ENCODE data around the gene CHMP2A. TPM values are rescaled to one million over a fixed set of nuclear protein-coding genes. Genes with fewer than 3 reads are reported as not detected.
"Not testable (repeated sequence)": the region's sequence is repeated elsewhere in the genome, so short reads cannot be mapped to it uniquely, and the experiment has no call there.

CHMP2A gene
- polyA plus RNA-seq (ENCODE audit: insufficient read length): 101 TPM
- long read RNA-seq, donor 1, transcript CHMP2A-206 (5 exons, 1,178 nt): minor isoform, 20 of 109 reads
- long read RNA-seq, donor 1, transcript CHMP2A-208 (6 exons, 885 nt): minor isoform, 15 of 109 reads
- long read RNA-seq, donor 1, transcript CHMP2A-201 (6 exons, 913 nt): major isoform, 40 of 109 reads
- long read RNA-seq, donor 1, partial matches to known transcripts: 31 of 109 reads
- long read RNA-seq, donor 1, other reads (novel, unspliced or antisense): 0 of 109 reads
- long read RNA-seq, donor 2, transcript CHMP2A-208 (6 exons, 885 nt): minor isoform, 10 of 95 reads
- long read RNA-seq, donor 2, transcript CHMP2A-203 (3 exons, 662 nt): minor isoform, 5 of 95 reads
- long read RNA-seq, donor 2, transcript CHMP2A-206 (5 exons, 1,178 nt): minor isoform, 11 of 95 reads
- long read RNA-seq, donor 2, transcript CHMP2A-201 (6 exons, 913 nt): major isoform, 41 of 95 reads
- long read RNA-seq, donor 2, partial matches to known transcripts: 26 of 95 reads
- long read RNA-seq, donor 2, other reads (novel, unspliced or antisense): 0 of 95 reads
- long read RNA-seq, donor 3, transcript CHMP2A-201 (6 exons, 913 nt): major isoform, 30 of 63 reads
- long read RNA-seq, donor 3, transcript CHMP2A-206 (5 exons, 1,178 nt): minor isoform, 10 of 63 reads
- long read RNA-seq, donor 3, transcript CHMP2A-208 (6 exons, 885 nt): minor isoform, 9 of 63 reads
- long read RNA-seq, donor 3, partial matches to known transcripts: 13 of 63 reads
- long read RNA-seq, donor 3, other reads (novel, unspliced or antisense): 0 of 63 reads
- long read RNA-seq, donor 4, transcript CHMP2A-201 (6 exons, 913 nt): major isoform, 8 of 16 reads
- long read RNA-seq, donor 4, partial matches to known transcripts: 5 of 16 reads
- long read RNA-seq, donor 4, other reads (novel, unspliced or antisense): 0 of 16 reads
- long read RNA-seq, donor 5, transcript CHMP2A-206 (5 exons, 1,178 nt): minor isoform, 22 of 172 reads
- long read RNA-seq, donor 5, transcript CHMP2A-201 (6 exons, 913 nt): major isoform, 76 of 172 reads
- long read RNA-seq, donor 5, transcript CHMP2A-208 (6 exons, 885 nt): minor isoform, 31 of 172 reads
- long read RNA-seq, donor 5, partial matches to known transcripts: 37 of 172 reads
- long read RNA-seq, donor 5, other reads (novel, unspliced or antisense): 5 of 172 reads
- long read RNA-seq, donor 6, transcript CHMP2A-206 (5 exons, 1,178 nt): minor isoform, 10 of 111 reads
- long read RNA-seq, donor 6, transcript CHMP2A-208 (6 exons, 885 nt): minor isoform, 21 of 111 reads
- long read RNA-seq, donor 6, transcript CHMP2A-201 (6 exons, 913 nt): major isoform, 31 of 111 reads
- long read RNA-seq, donor 6, partial matches to known transcripts: 45 of 111 reads
- long read RNA-seq, donor 6, other reads (novel, unspliced or antisense): 0 of 111 reads
- long read RNA-seq, donor 7, transcript CHMP2A-201 (6 exons, 913 nt): major isoform, 58 of 157 reads
- long read RNA-seq, donor 7, transcript CHMP2A-208 (6 exons, 885 nt): minor isoform, 28 of 157 reads
- long read RNA-seq, donor 7, transcript CHMP2A-206 (5 exons, 1,178 nt): minor isoform, 26 of 157 reads
- long read RNA-seq, donor 7, partial matches to known transcripts: 42 of 157 reads
- long read RNA-seq, donor 7, other reads (novel, unspliced or antisense): 0 of 157 reads
- long read RNA-seq, donor 8, transcript CHMP2A-206 (5 exons, 1,178 nt): minor isoform, 5 of 40 reads
- long read RNA-seq, donor 8, transcript CHMP2A-201 (6 exons, 913 nt): major isoform, 21 of 40 reads
- long read RNA-seq, donor 8, partial matches to known transcripts: 7 of 40 reads
- long read RNA-seq, donor 8, other reads (novel, unspliced or antisense): 0 of 40 reads

DNA sequence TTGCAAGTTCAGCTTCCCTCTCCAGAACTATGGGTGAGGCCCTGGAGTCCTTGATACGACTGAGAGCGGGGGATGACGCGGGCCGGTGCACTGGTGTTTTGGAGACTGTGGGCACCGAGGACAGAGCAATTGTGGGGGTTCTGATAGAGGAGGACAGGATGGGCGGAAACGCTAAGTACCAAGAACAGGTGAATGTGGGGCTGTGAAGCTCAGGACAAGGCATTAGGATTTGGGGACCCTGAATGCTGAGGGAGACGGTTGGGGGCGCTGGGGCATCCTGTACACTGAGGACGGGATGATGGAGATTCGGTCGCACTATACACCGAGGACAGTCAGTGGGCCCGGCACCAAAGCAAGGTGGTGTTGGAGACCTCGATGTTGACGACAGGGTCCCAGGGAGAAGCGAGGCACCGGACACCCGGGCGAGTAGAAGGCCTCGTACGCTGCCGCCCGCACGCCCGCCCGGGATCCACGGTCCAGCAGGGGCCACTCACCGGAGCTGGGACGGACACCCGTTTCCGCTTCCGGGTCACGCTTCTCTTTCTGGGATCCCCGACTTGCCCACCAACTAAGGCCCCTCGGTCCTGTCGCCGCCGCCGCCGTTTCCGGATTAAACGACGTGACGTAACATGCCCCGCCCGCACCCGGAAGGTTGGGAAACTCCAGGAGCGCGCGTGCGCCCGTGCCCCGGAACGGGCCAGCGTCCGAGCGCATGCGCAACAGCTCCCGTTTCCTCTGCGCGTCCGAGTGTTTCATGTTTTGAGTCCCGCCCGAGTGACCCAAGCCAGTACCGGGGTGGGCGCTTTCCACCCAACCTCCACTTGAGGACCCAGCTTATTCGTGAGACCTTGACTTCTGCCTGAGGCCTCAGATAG, at the start of gene CHMP2A:
Gene CHMP2A, minus strand, starts transcription at position 612 of the 875 bp plus-strand sequence. CDS start 893 bp downstream, outside the sequence.
- DNase-seq: peak; percentile 97

DNA sequence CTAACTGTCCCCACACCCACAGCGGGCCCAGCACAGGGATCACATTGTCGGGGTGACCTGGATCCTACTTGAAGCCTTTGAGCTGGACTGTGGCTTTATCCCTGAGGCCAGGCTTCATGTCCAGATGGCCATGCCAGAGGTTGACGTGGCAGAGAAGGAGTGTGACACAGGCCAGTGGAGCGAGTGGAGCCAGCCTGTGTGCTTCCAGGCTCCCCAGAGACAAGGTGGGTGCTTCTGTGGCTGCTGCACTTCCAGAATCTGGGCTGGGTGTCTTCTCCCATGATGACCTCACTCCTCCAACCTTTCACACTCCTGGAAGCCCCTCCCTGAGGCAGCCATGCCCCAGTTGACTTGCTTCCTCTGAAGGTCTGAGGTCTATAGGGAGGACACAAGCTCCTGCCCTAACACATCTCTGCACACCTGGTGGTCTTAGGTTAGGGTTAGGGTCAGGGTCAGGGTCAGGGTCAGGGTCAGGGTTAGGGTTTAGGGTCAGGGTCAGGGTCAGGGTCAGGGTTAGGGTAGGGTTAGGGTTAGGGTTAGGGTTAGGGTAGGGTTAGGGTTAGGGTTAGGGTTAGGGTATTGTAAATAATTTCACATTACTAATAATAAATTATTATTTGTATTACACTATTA, 31.3 kb upstream of the CHMP2A start:
- no peak for DNase-seq

DNA sequence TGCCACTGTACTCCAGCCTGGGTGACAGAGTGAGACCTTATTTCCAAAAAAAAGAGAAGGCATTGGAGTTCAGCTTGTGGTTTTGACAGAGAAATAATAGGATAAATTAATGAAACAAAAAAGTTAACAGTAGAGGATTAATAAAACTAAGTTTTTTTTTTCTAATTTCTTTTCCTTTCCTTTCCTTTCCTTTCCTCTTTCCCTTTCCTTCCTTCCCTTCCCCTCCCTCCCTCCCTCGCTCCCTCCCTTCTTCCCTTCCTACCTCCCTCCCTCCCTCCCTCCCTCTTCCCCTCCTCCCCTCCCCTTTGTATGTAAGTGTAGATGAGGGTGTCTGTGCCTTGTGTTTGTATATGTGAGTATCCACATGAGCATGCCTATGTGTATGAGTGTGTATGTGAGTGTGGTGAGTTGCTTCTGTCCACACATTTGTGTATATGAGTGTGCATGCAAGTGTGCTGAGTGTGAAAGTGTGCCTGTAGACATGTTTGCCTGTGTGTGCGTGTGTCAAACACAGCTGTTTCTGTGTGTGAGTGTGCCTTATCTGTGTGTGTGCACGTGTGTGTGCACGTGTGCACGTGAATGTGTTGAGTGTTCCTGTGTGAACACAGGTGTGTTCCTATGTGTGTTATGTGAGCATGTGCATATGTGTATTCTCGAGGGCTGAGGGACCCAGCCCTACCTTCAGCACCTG, 30.7 kb upstream of the CHMP2A start:
- DNase-seq: no peak

DNA sequence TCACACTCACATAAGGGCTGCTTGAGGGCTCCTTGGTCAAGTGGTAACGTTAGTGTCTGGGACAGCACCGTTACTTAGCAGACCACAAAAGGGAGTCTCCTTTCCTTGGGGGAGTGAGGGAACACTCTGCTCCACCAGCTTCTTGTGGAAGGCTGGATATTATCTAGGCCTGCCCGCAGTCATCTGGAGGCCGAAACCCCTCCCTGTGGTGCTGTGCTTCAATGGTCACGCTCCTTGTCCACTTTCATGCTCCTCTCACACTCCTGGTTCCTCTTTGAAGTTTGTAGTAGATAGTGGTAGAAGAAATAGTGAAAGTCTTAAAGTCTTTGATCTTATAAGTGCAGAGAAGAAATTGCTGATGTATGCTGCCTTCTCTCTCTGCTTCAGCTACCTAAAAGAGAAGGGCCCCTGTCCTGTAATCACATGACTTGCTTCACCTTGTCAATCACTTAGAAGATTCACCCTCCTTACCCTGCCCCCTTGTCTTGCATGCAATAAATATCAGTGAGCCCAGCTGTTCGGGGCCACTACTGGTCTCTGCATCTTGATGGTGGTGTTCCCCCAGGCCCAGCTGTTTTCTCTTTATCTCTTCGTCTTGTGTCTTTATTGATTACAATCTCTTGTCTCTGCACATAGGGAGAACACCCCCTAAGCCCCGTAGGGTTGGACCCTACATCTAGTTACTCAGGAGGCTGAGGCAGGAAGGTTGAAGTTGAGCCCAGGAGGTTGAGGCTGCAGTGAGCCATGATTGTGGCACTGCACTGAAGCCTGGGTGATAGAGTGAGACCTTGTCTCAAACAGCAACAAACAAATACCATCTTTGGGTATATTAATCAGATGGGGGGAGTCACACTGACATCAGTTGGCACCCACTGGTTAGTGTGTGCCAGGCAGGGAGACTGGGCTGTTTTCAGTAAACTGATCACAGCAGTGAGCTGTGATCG, 29.9 kb upstream of the CHMP2A start:
- no peak for DNase-seq

DNA sequence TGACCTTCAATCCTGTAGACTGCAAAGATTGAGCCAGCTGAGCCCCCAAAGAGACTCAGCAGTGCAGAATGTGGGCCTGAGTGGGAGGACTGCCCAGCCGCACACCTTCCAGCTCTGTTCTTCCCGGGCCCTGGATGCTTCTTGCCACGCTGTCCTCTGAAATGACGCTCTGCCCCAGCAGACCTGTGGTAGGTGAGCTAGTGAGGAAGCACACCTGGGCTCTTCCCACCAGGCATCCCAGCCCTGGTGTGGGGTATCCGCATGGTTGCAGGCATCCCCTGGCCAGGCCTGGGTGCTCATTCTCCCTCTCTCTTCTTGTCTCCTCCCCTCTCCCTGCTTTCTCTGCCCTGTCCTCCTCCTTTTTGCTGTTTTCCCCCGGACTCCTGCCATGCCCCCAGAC, 28.1 kb upstream of the CHMP2A start:
- no peak for DNase-seq

DNA sequence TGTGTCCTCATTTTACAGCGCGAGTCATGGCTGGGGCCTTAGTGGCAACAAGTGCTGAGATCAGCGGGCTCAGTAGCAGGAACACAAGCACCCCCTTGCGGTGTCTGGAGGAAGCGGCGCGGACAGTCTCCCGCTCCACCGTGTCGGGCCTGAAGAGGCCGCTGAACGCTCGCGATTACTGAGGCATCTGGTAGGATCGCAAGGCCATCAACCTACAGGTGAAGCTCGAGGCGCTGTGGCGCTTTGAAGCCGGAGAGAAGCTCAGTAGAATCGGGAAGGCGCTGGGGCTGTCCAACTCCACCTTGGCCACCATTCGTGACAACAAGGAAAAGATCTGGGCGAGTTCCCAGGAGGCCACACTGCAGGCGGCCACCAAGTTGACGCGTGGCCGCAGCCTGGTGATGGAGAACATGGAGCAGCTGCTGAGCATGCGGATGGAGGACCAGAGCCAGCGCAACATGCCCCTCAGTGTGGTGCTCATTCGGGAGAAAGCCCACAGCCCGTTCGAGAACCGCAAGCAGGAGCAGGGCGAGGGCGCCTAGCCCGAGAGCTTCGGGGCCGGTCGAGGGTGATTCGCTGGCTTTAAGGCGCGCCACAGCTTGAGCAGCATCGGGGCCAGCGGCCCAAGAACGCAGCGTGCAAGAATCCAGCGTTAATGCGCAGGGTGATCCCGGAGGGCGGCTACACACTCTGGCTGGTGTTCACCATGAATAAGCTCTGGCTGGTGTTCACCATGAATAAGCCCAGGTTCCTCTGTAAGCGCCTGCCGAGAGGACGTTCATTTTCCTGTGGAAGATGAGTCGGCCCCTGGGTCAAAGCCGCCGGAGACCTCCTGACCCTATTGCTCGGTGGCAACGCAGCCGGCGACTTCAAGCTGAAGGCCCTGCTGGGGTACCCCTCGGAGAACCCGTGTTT, 26.6 kb upstream of the CHMP2A start:
- peak; percentile 85 for DNase-seq

DNA sequence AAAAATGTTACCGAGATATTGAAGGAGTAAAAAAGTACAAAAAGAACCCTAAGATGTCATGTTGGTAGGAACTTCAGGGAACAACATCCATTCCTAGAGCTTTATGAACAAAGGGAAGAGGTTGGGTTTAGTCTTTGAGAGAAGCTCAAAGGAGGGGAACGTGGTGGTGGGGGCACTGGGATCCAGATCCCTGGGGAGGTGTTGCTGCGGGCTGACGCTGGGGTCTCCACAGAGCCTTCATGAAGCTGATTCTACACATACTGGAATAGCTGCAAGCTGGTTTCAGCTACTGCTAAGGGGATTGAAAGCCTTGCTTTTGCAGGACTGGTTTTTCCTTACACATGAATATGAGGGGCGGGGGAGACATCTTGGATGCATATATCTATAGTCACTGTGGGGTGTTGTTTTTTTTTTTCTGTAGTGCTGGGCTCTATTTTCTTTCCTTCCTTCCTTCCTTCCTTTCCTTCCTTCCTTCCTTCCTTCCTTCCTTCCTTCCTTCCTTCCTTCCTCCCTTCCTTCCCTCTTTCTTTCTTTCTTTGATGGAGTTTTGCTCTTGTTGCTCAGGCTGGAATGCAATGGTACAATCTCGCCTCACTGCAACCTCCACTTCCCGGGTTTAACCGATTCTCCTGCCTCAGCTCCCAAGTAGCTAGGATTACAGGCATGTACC, 24.7 kb upstream of the CHMP2A start:
- no peak for DNase-seq

DNA sequence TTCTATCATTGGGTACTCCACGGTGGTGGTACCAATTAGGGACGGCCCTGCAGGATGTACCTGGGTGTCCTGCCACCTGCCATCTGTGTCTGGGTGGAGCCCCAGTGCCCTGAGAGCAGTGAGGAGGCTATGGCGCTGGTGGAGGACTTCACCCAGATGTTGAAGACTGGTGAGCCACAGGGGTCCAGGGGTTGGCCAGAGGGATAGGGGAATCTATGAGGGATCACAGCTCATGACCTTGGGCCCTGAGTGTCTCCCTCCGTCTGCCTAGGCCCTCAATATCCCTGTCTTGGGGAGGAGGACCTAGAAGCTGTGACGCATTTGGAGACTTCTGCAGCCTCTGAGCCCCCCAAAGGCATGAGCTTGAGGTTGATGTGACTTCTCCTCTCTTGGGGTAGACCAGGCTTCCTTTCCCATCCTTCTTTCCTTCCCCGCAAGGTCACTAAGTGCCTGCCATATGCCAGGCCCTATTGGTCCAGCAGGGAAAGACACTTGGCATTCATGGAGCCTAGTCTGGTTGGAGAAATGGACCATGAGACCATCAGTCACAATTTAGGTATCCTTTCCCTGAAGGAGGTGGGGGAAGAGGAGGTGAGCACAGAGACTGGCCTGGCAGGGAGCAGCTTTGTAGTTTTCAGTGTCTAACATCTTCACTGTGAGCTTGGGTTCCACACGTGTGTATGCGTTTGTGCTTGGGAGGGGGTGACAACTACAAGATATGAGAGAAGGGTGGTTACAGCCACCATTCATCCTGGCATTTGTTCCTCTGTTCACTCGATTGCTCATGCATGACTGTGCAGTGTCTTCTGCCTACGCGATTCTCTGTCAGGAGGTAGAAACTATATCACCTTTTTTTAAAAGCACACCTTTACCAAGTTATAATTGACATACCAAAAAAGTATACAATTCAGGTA, 23.4 kb upstream of the CHMP2A start:
- DNase-seq: no peak

DNA sequence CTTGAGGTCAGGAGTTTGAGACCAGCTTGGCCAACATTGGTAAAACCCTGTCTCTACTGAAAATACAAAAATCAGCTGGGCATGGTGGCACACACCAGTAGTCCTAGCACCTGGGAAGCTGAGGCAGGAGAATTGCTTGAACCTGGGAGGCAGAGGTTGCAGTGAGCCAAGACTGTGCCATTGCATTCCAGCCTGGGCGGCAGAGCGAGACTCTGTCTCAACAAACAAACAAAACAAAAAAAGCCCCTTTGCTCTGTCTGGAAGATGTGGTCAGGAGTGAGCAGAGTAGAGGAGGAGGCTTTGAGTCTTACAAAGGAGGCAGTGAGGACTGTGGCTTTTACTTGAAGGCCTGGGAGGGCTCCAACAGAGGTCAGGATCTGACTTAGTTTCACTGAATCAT, 22.7 kb upstream of the CHMP2A start:
- DNase-seq: not testable (repeated sequence)

DNA sequence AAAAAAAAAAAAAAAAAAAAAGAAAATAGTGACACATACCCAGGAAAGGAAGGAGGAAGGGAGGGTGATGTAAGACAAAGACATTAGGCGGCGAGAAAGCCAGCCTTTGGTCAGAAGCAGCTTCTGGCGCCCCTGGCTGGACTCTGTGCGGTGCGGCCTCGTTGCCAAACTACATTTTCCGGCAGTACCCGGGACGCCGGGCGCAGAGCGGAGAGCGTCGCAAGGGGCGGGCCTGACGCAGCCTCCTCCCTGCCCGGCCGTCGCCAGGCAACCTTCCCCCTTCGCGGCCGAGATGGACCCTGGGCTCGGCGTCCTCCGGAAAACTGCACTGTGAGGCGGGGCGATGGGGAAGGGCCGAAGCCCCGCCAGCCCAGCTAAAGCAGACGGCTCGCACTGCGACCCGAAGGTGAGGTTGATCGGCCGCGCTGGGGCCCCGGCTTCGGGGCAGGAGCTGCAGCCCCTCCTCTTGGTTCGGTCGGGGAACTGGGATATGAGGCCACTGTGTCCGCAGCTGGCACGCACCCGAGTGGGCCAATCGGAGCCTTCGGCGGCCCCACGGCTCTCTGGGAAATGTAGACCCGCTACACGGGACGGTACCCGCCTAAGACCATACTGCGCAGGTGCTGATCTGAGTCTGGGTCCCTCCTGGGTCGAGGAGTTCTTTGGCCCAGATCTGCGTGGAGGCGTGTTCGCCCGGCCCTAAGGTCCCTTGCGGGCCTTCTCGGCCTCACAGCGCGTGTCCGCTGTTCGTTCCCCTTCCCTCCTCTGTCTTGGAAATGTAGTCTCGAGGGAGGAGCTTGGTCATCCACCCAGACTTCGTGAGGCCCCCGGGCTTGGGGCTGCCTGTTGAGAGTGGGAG, 20.5 kb upstream of the CHMP2A start:
- DNase-seq: peak; percentile 92

DNA sequence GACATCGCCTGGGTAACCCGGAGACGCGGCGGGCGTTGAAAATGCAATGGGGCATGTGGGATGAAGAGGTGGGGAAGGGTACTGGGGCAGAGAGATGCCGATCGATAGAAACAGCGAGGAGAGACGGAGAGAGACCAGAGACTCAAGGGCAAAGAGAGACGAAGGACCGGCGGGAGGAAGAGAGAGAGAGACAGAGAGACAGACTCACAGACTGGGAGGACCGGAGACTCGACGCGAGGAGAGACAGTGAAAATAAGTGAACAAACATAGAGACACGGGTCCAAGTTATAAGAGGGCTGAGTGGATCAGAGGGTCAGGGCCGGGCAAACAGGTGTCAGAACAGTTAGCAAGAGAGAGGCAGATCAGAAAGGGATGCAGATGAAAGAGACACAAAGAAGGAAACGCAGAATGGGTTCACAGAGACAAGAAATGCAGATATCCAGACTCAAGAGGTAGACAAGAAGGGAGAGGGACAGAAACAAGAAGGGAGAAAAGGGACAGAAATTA, 18.8 kb upstream of the CHMP2A start:
- DNase-seq: no peak

DNA sequence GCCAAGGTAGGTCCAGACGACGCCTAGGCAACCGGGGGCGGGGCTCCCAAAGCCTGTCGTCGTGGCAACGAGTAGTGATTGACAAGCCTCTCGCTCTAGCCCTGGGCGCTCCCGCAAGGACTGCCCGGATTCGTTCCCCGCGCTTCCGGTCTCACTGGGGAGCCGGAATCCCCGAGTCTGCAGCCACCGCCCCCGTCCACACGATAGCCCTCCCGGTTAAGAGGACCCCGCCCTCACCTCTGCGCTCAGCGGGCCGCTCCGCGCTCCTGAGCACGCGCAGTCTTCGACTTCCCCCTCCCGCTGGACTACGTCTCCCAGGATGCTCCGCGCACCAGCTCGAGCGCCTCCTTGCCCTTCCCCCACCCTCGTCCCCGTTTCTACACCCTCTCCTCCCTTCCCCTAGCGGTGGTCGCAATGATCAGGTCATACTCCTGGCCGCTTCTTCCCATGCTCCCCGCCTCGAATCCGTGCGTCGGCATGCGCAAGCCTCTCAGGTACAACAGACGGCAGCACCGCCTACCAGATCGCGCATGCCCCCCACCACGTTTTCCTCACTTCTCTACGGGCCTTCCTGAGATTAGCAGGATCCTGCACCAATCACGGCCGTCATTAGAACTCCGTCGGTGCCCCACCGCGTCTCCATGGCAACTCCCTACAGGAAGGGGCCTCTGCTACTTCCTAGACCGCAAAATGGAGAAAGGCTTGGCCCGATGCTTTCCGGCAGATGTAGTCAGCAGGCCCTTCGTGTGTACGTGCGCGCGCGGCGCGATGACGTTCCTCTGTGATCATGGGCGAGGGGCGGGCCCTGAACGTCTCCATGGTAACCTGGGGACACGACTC, 18.1 kb upstream of the CHMP2A start, which contains the start of gene MZF1:
Gene MZF1, minus strand, starts transcription at position 518 of the 840 bp plus-strand sequence. CDS start 1,946 bp downstream, outside the sequence.
- DNase-seq: peak; percentile 100
